GM23248 (cell line): ENCODE results near the gene TNFAIP1. TPM values are rescaled to one million over a fixed set of nuclear protein-coding genes. Genes with fewer than 3 reads are reported as not detected.

Source experiments
- DNase-seq: peaks from one replicate; pipeline ENCODE4 v3.0.0-alpha.2; 2015
- H2AFZ ChIP-seq: fragments of 200-600 bp; sonication (generic); 2 replicates; pipeline ENCODE4 v1.6.1; 2016; ENCODE audit warnings: antibody characterized with exemption
- H3F3A ChIP-seq: fragments of 200-600 bp; sonication (generic); 2 replicates; pipeline ENCODE4 v1.6.1; 2016; ENCODE audit warnings: mild to moderate bottlenecking, antibody characterized with exemption, mixed run types; ENCODE audit not compliant: insufficient read depth
- H3K27ac ChIP-seq: fragments of 200-600 bp; sonication (generic); 2 replicates; pipeline ENCODE4 v1.5.1; 2016; ENCODE audit warnings: mild to moderate bottlenecking
- H3K27me3 ChIP-seq: fragments of 200-600 bp; sonication (generic); replicated peaks from 2 replicates; pipeline ENCODE4 v1.6.1; 2016; ENCODE audit warnings: mild to moderate bottlenecking; ENCODE audit not compliant: insufficient read depth
- H3K36me3 ChIP-seq: fragments of 200-600 bp; sonication (generic); 2 replicates; pipeline ENCODE4 v1.6.1; 2016; ENCODE audit warnings: low read depth, mild to moderate bottlenecking
- H3K4me1 ChIP-seq: fragments of 200-600 bp; sonication (generic); 2 replicates; pipeline ENCODE4 v1.6.1; 2016; ENCODE audit warnings: mild to moderate bottlenecking; ENCODE audit not compliant: insufficient read depth
- H3K4me2 ChIP-seq: fragments of 200-600 bp; sonication (generic); one replicate; pipeline ENCODE4 v1.6.1; 2016; ENCODE audit warnings: mild to moderate bottlenecking; ENCODE audit not compliant: unreplicated experiment
- H3K4me3 ChIP-seq: fragments of 200-600 bp; sonication (generic); 2 replicates; pipeline ENCODE4 v1.5.1; 2016; ENCODE audit warnings: mild to moderate bottlenecking
- H3K79me2 ChIP-seq: fragments of 200-600 bp; sonication (generic); 2 replicates; pipeline ENCODE4 v1.6.1; 2016; ENCODE audit warnings: mild to moderate bottlenecking; ENCODE audit not compliant: insufficient read depth
- H3K9ac ChIP-seq: fragments of 200-600 bp; sonication (generic); 2 replicates; pipeline ENCODE4 v1.6.1; 2016; ENCODE audit warnings: mild to moderate bottlenecking
- H3K9me2 ChIP-seq: fragments of 200-600 bp; sonication (generic); 2 replicates; pipeline ENCODE4 v1.6.1; 2016; ENCODE audit warnings: mixed run types, mild to moderate bottlenecking, moderate library complexity; ENCODE audit not compliant: insufficient read depth
- H3K9me3 ChIP-seq: fragments of 200-600 bp; sonication (generic); one replicate; pipeline ENCODE4 v1.6.1; 2017; ENCODE audit warnings: low read depth
- H4K20me1 ChIP-seq: fragments of 200-600 bp; sonication (generic); 2 replicates; pipeline ENCODE4 v1.6.0; 2016; ENCODE audit not compliant: insufficient read depth
- EZH2 ChIP-seq: fragments of 200-600 bp; sonication (generic); IDR thresholded peaks from 2 replicates; pipeline ENCODE4 v1.6.1; 2018; ENCODE audit warnings: antibody characterized with exemption, mild to moderate bottlenecking; ENCODE audit not compliant: insufficient read depth, poor library complexity, severe bottlenecking
- EZH2phosphoT487 ChIP-seq: fragments of 200-600 bp; sonication (generic); IDR thresholded peaks from 2 replicates; pipeline ENCODE4 v1.6.1; 2018; ENCODE audit warnings: antibody characterized with exemption, moderate library complexity, mild to moderate bottlenecking, low read depth; ENCODE audit not compliant: insufficient read depth
- WGBS, 2 experiments: methylation state at CpG; one replicate each; pipeline ENCODE4 v1.1.6; 2015 to 2017; ENCODE audit warnings: low lambda C conversion rate in 2 of 2, low coverage in 1 of 2; ENCODE audit errors: missing lambda C conversion rate in 2 of 2; 5-methylcytosine and 5-hydroxymethylcytosine counted together
- in situ Hi-C: fragments of 300-500 bp; cut with MboI; formaldehyde crosslinking; loops from 2 replicates; pipeline ENCODE4 v1.15.0; 2020
- polyA plus RNA-seq: library from polyadenylated mRNA; unstranded; fragments of >200 nt; fragmentation: Nextera tagmentation; extraction: Ambion mirVana; gene quantifications from 2 replicates; pipeline ENCODE4 v1.2.1, GENCODE V29; 2016
- total RNA-seq: library from RNA; depleted of rRNA; stranded (reverse); fragments of >200 nt; shearing (Covaris generic); gene quantifications from 2 replicates; pipeline ENCODE4 v1.2.3, GENCODE V29; 2014

The TNFAIP1 gene
- total and polyA plus RNA-seq, 2 experiments from 2014 or later = 47.7 to 53.7 TPM

- no peaks in the 10 kb centered on the region for H3K79me2 ChIP-seq
- no peak overlapping the region for H2AFZ ChIP-seq
- TF ChIP-seq EZH2 (no peak), EZH2phosphoT487 (no peak)
- in situ Hi-C loops = no loop called here
- H3K9me2 ChIP-seq = no peaks in the 10 kb centered on the region
- H3K4me3 ChIP-seq = no peak overlapping the region
- H3K9me3 ChIP-seq = no peaks in the 10 kb centered on the region
- H3F3A ChIP-seq = peaks cover 13% of the 10 kb centered on the region
- H3K36me3 ChIP-seq = peaks cover 8% of the 10 kb centered on the region; the same call in 1 of the 2 replicates
- H3K4me2 ChIP-seq = no peak overlapping the region
- 90 to 100% methylated on average over 1 of the region's 1 CpG for WGBS, 2 experiments
- H3K27ac ChIP-seq = no peak overlapping the region
- H3K9ac ChIP-seq = no peak overlapping the region
- peaks cover 10% of the 10 kb centered on the region for H3K4me1 ChIP-seq
- no peaks in the 10 kb centered on the region for H3K27me3 ChIP-seq
- no peak for DNase-seq
- no peaks in the 10 kb centered on the region for H4K20me1 ChIP-seq
These were observed 54.6 kb downstream of the TNFAIP1 start for GRCh38 chr17:28390141-28390540.

GRCh38 chr17:28390563-28390962, 55.0 kb downstream of the TNFAIP1 start:
- in situ Hi-C loops = no loop called here
- H3K9ac ChIP-seq = no peak overlapping the region

GRCh38 chr17:28390984-28391383, 55.4 kb downstream of the TNFAIP1 start:
- H3K4me3 ChIP-seq = no peak overlapping the region
- H3K27ac ChIP-seq = no peak overlapping the region
- peaks cover 8% of the 10 kb centered on the region; the same call in 1 of the 2 replicates for H3K36me3 ChIP-seq
- no peak overlapping the region for H3K4me2 ChIP-seq
- in situ Hi-C loops = no loop called here
- no peaks in the 10 kb centered on the region for H4K20me1 ChIP-seq
- 100% methylated on average over 1 of the region's 1 CpG for WGBS, 2 experiments
- DNase-seq = no peak
- H3K4me1 ChIP-seq = peaks cover 12% of the 10 kb centered on the region
- H2AFZ ChIP-seq = no peak overlapping the region
- no peaks in the 10 kb centered on the region for H3K79me2 ChIP-seq
- TF ChIP-seq EZH2 = no peak
- TF ChIP-seq EZH2phosphoT487 = no peak
- no peaks in the 10 kb centered on the region for H3K9me3 ChIP-seq
- H3F3A ChIP-seq = peaks cover 13% of the 10 kb centered on the region
- H3K27me3 ChIP-seq = no peaks in the 10 kb centered on the region
- no peak overlapping the region for H3K9ac ChIP-seq
- H3K9me2 ChIP-seq = no peaks in the 10 kb centered on the region

More at GRCh38 chr17:28390563-28390962, 55.0 kb downstream of the TNFAIP1 start:
- Histone ChIP-seq H3K36me3 (peaks cover 8% of the 10 kb centered on the region; the same call in 1 of the 2 replicates), H3K4me3 (no peak overlapping the region), H3K79me2 (no peaks in the 10 kb centered on the region), H3K27me3 (no peaks in the 10 kb centered on the region), H3K4me2 (no peak overlapping the region), H3F3A (peaks cover 13% of the 10 kb centered on the region), H3K4me1 (peaks cover 12% of the 10 kb centered on the region), H3K9me3 (no peaks in the 10 kb centered on the region), H4K20me1 (no peaks in the 10 kb centered on the region), H3K27ac (no peak overlapping the region), H3K9me2 (no peaks in the 10 kb centered on the region), H2AFZ (no peak overlapping the region)
- WGBS, 2 experiments = 84 to 98% methylated on average over 2 of the region's 2 CpGs
- TF ChIP-seq EZH2phosphoT487 = no peak
- no peak for TF ChIP-seq EZH2
- no peak for DNase-seq

- H4K20me1 ChIP-seq = no peaks in the 10 kb centered on the region
- no peak overlapping the region for H3K4me3 ChIP-seq
- no peak overlapping the region for H3K27ac ChIP-seq
- 62 to 75% methylated on average over 2 of the region's 2 CpGs for WGBS, 2 experiments
- H2AFZ ChIP-seq = no peak overlapping the region
- H3K4me2 ChIP-seq = no peak overlapping the region
- H3K9me3 ChIP-seq = no peaks in the 10 kb centered on the region
- H3K79me2 ChIP-seq = no peaks in the 10 kb centered on the region
- in situ Hi-C loops = no loop called here
- no peak for DNase-seq
- peaks cover 12% of the 10 kb centered on the region for H3K4me1 ChIP-seq
- no peaks in the 10 kb centered on the region for H3K9me2 ChIP-seq
- peaks cover 8% of the 10 kb centered on the region; the same call in 1 of the 2 replicates for H3K36me3 ChIP-seq
- H3K27me3 ChIP-seq = no peaks in the 10 kb centered on the region
- no peak for TF ChIP-seq EZH2
- no peak for TF ChIP-seq EZH2phosphoT487
- H3K9ac ChIP-seq = no peak overlapping the region
- H3F3A ChIP-seq = peaks cover 13% of the 10 kb centered on the region
These were observed 55.8 kb downstream of the TNFAIP1 start for GRCh38 chr17:28391401-28391800.

- no peaks in the 10 kb centered on the region for H3K9me3 ChIP-seq
- H3F3A ChIP-seq = peaks cover 13% of the 10 kb centered on the region
- peak; percentile 76 for DNase-seq
- no peak overlapping the region; the same call in 1 of the 2 replicates for H2AFZ ChIP-seq
- no peaks in the 10 kb centered on the region for H3K9me2 ChIP-seq
- peaks cover 12% of the 10 kb centered on the region for H3K4me1 ChIP-seq
- 21 to 29% methylated on average over 10 of the region's 10 CpGs for WGBS, 2 experiments
- no peak for TF ChIP-seq EZH2phosphoT487
- no peak for TF ChIP-seq EZH2
- in situ Hi-C loops = no loop called here
- peaks cover 8% of the 10 kb centered on the region; the same call in 1 of the 2 replicates for H3K36me3 ChIP-seq
- H4K20me1 ChIP-seq = no peaks in the 10 kb centered on the region
- H3K4me2 ChIP-seq = no peak overlapping the region
- H3K27ac ChIP-seq = no peak overlapping the region
- no peak overlapping the region for H3K4me3 ChIP-seq
- no peaks in the 10 kb centered on the region for H3K27me3 ChIP-seq
- no peaks in the 10 kb centered on the region for H3K79me2 ChIP-seq
- no peak overlapping the region for H3K9ac ChIP-seq
These were observed 56.9 kb downstream of the TNFAIP1 start for GRCh38 chr17:28392491-28392890.
